GM23338 (cell line): ENCODE results near the gene GATAD2B. TPM values are rescaled to one million over a fixed set of nuclear protein-coding genes. Genes with fewer than 3 reads are reported as not detected.

Experiments
- ATAC-seq: fragments of 200-7000 bp; cut with Tn5 transposase; 3 replicates; pipeline ENCODE4 v1.9.1; 2020
- DNase-seq: peaks from one replicate; pipeline ENCODE4 v3.0.0-alpha.2; 2015; ENCODE audit warnings: low spot score
- H2AFZ ChIP-seq: fragments of 200-600 bp; sonication (generic); 2 replicates; pipeline ENCODE4 v1.8.0; 2016; ENCODE audit warnings: antibody characterized with exemption, mild to moderate bottlenecking, moderate library complexity
- H3F3A ChIP-seq: fragments of 200-600 bp; sonication (generic); replicated peaks from 2 replicates; pipeline ENCODE4 v1.8.0; 2017; ENCODE audit warnings: antibody characterized with exemption, mixed run types, low read depth
- H3K27ac ChIP-seq: fragments of 200-600 bp; sonication (generic); 2 replicates; pipeline ENCODE4 v1.6.1; 2016; ENCODE audit warnings: low read depth
- H3K27me3 ChIP-seq: fragments of 200-600 bp; sonication (generic); 2 replicates; pipeline ENCODE4 v1.8.0; 2016; ENCODE audit warnings: mild to moderate bottlenecking, mixed run types, moderate library complexity; ENCODE audit not compliant: insufficient read depth
- H3K36me3 ChIP-seq: fragments of 200-600 bp; sonication (generic); 2 replicates; pipeline ENCODE4 v1.8.0; 2016; ENCODE audit warnings: mild to moderate bottlenecking; ENCODE audit not compliant: insufficient read depth
- H3K4me1 ChIP-seq: fragments of 200-600 bp; sonication (generic); 2 replicates; pipeline ENCODE4 v1.8.0; 2016; ENCODE audit warnings: mild to moderate bottlenecking, moderate library complexity; ENCODE audit not compliant: insufficient read depth
- H3K4me2 ChIP-seq: fragments of 200-600 bp; sonication (generic); 2 replicates; pipeline ENCODE4 v1.7.1; 2017; ENCODE audit warnings: mixed run types
- H3K4me3 ChIP-seq: fragments of 200-600 bp; sonication (generic); 2 replicates; pipeline ENCODE4 v1.6.1; 2016; ENCODE audit warnings: mixed run types
- H3K79me2 ChIP-seq: fragments of 200-600 bp; sonication (generic); replicated peaks from 2 replicates; pipeline ENCODE4 v1.8.0; 2017; ENCODE audit warnings: mild to moderate bottlenecking; ENCODE audit not compliant: insufficient read depth
- H3K9me2 ChIP-seq: fragments of 200-600 bp; sonication (generic); 2 replicates; pipeline ENCODE4 v1.8.0; 2017; ENCODE audit not compliant: insufficient read depth
- H4K20me1 ChIP-seq: fragments of 200-600 bp; sonication (generic); replicated peaks from 2 replicates; pipeline ENCODE4 v1.8.0; 2017; ENCODE audit warnings: mild to moderate bottlenecking; ENCODE audit not compliant: insufficient read depth
- H3K27ac Mint-ChIP-seq: 2 replicates; pipeline ENCODE4 v1.8.0; 2020; ENCODE audit warnings: inconsistent platforms, mild to moderate bottlenecking, moderate library complexity, mixed read lengths
- H3K27me3 Mint-ChIP-seq: 3 replicates; pipeline ENCODE4 v1.8.0; 2022; ENCODE audit warnings: low read depth, mild to moderate bottlenecking, moderate library complexity, mixed read lengths, inconsistent platforms; ENCODE audit not compliant: insufficient read depth, poor library complexity
- H3K36me3 Mint-ChIP-seq: 3 replicates; pipeline ENCODE4 v1.8.0; 2021; ENCODE audit warnings: low read depth, mild to moderate bottlenecking, inconsistent platforms, moderate library complexity, mixed read lengths
- H3K4me1 Mint-ChIP-seq: 3 replicates; pipeline ENCODE4 v1.8.0; 2020; ENCODE audit warnings: mild to moderate bottlenecking, inconsistent platforms, mixed read lengths
- H3K4me3 Mint-ChIP-seq: 3 replicates; pipeline ENCODE4 v1.8.0; 2021; ENCODE audit warnings: moderate library complexity, mild to moderate bottlenecking, inconsistent platforms, mixed read lengths
- H3K9me3 Mint-ChIP-seq: 3 replicates; pipeline ENCODE4 v1.8.0; 2020; ENCODE audit warnings: moderate library complexity, mild to moderate bottlenecking, inconsistent platforms, mixed read lengths
- CREB1 ChIP-seq: fragments of 250-450 bp; sonication (Bioruptor Pico); IDR thresholded peaks from 2 replicates; pipeline ENCODE4 v1.5.0; 2020; ENCODE audit warnings: low read depth, mild to moderate bottlenecking, moderate library complexity
- EZH2 ChIP-seq: fragments of 200-600 bp; sonication (generic); IDR thresholded peaks from one replicate; pipeline ENCODE4 v1.8.0; 2017; ENCODE audit warnings: antibody characterized with exemption, mild to moderate bottlenecking, low read depth; ENCODE audit not compliant: unreplicated experiment
- EZH2phosphoT487 ChIP-seq: fragments of 200-600 bp; sonication (generic); IDR thresholded peaks from one replicate; pipeline ENCODE4 v1.8.1; 2018; ENCODE audit warnings: antibody characterized with exemption; ENCODE audit not compliant: unreplicated experiment
- JUNB ChIP-seq: IDR thresholded peaks from one replicate; pipeline ENCODE4 v1.6.1; 2016; ENCODE audit warnings: antibody characterized with exemption; ENCODE audit not compliant: unreplicated experiment
- NANOG ChIP-seq: IDR thresholded peaks from 2 replicates; pipeline ENCODE4 v1.6.1; 2016; ENCODE audit warnings: antibody characterized with exemption, borderline replicate concordance
- POLR2AphosphoS5 ChIP-seq: IDR thresholded peaks from 2 replicates; pipeline ENCODE4 v1.6.1; 2016; ENCODE audit warnings: antibody characterized with exemption, low read depth
- ZNF114 ChIP-seq: fragments of 250-450 bp; sonication (Bioruptor Pico); IDR thresholded peaks from 2 replicates; pipeline ENCODE4 v1.5.0; 2020; ENCODE audit warnings: mild to moderate bottlenecking, moderate library complexity
- ZNF331 ChIP-seq: fragments of 250-450 bp; sonication (Bioruptor Pico); IDR thresholded peaks from 2 replicates; pipeline ENCODE4 v1.5.0; 2020; ENCODE audit warnings: low read depth, mild to moderate bottlenecking, moderate library complexity
- polyA plus RNA-seq: library from polyadenylated mRNA; unstranded; fragments of >200 nt; fragmentation: Nextera tagmentation; extraction: Ambion mirVana; gene quantifications from 2 replicates; pipeline ENCODE4 v1.2.1, GENCODE V29; 2016
- total RNA-seq: library from RNA; depleted of rRNA; stranded (reverse); fragments of >200 nt; shearing (Covaris generic); gene quantifications from 2 replicates; pipeline ENCODE4 v1.2.3, GENCODE V29; 2014
- TF ChIP-seq, protein P1 (sequence below), 2 experiments: fragments of 200-600 bp in 1 of 2; sonication (generic) in 1 of 2; conservative IDR thresholded peaks; 2 replicates each; pipeline versions ENCODE4 v1.5.1 to v1.6.1; 2016 to 2017; ENCODE audit warnings: antibody characterized with exemption in 2 of 2, low read depth in 2 of 2, mild to moderate bottlenecking in 2 of 2, moderate library complexity in 1 of 2
- TF ChIP-seq, protein P2 (sequence below): IDR thresholded peaks from 2 replicates; pipeline ENCODE4 v1.6.1; 2016; ENCODE audit warnings: antibody characterized with exemption
- TF ChIP-seq, protein P3 (sequence below): fragments of 250-450 bp; sonication (Bioruptor Pico); IDR thresholded peaks from 2 replicates; pipeline ENCODE4 v1.5.0; 2020; ENCODE audit warnings: mild to moderate bottlenecking, moderate library complexity

Gene GATAD2B
- total and polyA plus RNA-seq, 2 experiments from 2014 or later: 5.2 to 17.8 TPM

DNA sequence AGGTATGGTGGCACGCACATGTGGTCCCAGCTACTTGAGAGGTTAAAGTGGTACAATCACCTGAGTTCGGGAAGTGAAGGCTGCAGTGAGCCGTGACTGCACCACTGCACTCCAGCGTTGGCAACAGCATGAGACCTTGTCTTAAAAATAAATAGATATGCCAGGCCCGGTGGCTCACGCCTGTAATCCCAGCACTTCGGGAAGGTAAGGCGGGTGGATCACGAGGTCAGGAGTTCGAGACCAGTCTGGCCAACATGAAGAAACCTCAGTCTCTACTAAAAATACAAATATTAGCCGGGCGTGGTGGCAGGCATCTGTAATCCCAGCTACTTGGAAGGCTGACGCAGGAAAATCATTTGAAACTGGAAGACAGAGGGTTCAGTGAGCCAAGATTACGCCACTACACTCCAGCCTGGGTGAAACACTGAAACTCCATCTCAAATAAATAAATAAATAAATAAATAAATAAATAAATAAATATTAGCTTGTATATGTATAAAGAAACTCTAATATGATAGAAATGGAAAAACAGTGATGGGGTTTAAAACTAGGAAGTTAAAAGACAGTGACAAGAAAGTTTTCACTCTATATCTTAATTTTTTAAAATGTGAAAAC, 18.8 kb downstream of the GATAD2B start:
- H4K20me1 ChIP-seq: peaks cover 61% of the 10 kb centered on the region
- peaks cover 30% of the 10 kb centered on the region for H3K36me3 Mint-ChIP-seq
- H3K9me3 Mint-ChIP-seq: no peaks in the 10 kb centered on the region
- peaks cover 99% of the 10 kb centered on the region for H3K79me2 ChIP-seq
- no peak overlapping the region for H2AFZ ChIP-seq
- no peak overlapping the region for H3K4me3 Mint-ChIP-seq
- H3K4me1 Mint-ChIP-seq: peaks cover 3% of the 10 kb centered on the region; the same call in 2 of the 3 replicates
- DNase-seq (no peak), ATAC-seq (no peak)
- H3K27ac ChIP-seq: no peak overlapping the region
- TF ChIP-seq ZNF331 (CRISPR knock-in tag) (no peak), ZNF114 (CRISPR knock-in tag) (no peak)
- TF ChIP-seq, protein P1, sequence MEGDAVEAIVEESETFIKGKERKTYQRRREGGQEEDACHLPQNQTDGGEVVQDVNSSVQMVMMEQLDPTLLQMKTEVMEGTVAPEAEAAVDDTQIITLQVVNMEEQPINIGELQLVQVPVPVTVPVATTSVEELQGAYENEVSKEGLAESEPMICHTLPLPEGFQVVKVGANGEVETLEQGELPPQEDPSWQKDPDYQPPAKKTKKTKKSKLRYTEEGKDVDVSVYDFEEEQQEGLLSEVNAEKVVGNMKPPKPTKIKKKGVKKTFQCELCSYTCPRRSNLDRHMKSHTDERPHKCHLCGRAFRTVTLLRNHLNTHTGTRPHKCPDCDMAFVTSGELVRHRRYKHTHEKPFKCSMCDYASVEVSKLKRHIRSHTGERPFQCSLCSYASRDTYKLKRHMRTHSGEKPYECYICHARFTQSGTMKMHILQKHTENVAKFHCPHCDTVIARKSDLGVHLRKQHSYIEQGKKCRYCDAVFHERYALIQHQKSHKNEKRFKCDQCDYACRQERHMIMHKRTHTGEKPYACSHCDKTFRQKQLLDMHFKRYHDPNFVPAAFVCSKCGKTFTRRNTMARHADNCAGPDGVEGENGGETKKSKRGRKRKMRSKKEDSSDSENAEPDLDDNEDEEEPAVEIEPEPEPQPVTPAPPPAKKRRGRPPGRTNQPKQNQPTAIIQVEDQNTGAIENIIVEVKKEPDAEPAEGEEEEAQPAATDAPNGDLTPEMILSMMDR (conservative IDR thresholded peaks at IDR 0.05; ENCODE audit: low read depth in 2 of 2): no peak
- no peak overlapping the region for H3K4me2 ChIP-seq
- H3K27me3 ChIP-seq: no peaks in the 10 kb centered on the region
- H3F3A ChIP-seq: no peaks in the 10 kb centered on the region
- H3K4me3 ChIP-seq: no peak overlapping the region
- H3K27ac Mint-ChIP-seq: no peak overlapping the region
- H3K9me2 ChIP-seq: no peaks in the 10 kb centered on the region
- H3K4me1 ChIP-seq: no peaks in the 10 kb centered on the region
- peaks cover 4% of the 10 kb centered on the region for H3K27me3 Mint-ChIP-seq
- no peaks in the 10 kb centered on the region for H3K36me3 ChIP-seq

DNA sequence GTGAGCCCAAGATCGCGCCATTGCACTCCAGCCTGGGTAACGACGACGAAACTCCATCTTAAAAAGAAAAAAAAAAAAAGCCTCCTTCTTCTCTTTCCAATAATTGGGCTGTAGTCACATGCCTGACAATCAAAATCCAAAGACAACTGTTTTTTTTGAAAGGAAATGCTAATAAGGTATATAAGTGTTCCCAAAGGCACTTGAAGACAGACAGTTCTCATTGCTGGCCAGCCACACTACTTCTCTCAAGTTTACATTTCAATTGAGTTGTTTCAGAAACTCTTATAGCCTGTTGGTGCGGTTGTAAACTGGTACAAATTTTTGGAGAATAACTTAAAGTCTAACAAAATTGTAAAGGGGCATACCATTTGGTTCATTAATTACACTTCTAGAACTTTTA, 23.3 kb downstream of the GATAD2B start:
- no peak overlapping the region for H3K4me3 ChIP-seq
- no peak for TF ChIP-seq CREB1 (CRISPR knock-in tag)
- no peak for TF ChIP-seq JUNB
- TF ChIP-seq EZH2: no peak
- TF ChIP-seq ZNF114 (CRISPR knock-in tag): no peak
- TF ChIP-seq EZH2phosphoT487: no peak
- no peak for TF ChIP-seq NANOG
- TF ChIP-seq, protein P2, sequence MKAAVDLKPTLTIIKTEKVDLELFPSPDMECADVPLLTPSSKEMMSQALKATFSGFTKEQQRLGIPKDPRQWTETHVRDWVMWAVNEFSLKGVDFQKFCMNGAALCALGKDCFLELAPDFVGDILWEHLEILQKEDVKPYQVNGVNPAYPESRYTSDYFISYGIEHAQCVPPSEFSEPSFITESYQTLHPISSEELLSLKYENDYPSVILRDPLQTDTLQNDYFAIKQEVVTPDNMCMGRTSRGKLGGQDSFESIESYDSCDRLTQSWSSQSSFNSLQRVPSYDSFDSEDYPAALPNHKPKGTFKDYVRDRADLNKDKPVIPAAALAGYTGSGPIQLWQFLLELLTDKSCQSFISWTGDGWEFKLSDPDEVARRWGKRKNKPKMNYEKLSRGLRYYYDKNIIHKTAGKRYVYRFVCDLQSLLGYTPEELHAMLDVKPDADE: no peak
- TF ChIP-seq, protein P3, sequence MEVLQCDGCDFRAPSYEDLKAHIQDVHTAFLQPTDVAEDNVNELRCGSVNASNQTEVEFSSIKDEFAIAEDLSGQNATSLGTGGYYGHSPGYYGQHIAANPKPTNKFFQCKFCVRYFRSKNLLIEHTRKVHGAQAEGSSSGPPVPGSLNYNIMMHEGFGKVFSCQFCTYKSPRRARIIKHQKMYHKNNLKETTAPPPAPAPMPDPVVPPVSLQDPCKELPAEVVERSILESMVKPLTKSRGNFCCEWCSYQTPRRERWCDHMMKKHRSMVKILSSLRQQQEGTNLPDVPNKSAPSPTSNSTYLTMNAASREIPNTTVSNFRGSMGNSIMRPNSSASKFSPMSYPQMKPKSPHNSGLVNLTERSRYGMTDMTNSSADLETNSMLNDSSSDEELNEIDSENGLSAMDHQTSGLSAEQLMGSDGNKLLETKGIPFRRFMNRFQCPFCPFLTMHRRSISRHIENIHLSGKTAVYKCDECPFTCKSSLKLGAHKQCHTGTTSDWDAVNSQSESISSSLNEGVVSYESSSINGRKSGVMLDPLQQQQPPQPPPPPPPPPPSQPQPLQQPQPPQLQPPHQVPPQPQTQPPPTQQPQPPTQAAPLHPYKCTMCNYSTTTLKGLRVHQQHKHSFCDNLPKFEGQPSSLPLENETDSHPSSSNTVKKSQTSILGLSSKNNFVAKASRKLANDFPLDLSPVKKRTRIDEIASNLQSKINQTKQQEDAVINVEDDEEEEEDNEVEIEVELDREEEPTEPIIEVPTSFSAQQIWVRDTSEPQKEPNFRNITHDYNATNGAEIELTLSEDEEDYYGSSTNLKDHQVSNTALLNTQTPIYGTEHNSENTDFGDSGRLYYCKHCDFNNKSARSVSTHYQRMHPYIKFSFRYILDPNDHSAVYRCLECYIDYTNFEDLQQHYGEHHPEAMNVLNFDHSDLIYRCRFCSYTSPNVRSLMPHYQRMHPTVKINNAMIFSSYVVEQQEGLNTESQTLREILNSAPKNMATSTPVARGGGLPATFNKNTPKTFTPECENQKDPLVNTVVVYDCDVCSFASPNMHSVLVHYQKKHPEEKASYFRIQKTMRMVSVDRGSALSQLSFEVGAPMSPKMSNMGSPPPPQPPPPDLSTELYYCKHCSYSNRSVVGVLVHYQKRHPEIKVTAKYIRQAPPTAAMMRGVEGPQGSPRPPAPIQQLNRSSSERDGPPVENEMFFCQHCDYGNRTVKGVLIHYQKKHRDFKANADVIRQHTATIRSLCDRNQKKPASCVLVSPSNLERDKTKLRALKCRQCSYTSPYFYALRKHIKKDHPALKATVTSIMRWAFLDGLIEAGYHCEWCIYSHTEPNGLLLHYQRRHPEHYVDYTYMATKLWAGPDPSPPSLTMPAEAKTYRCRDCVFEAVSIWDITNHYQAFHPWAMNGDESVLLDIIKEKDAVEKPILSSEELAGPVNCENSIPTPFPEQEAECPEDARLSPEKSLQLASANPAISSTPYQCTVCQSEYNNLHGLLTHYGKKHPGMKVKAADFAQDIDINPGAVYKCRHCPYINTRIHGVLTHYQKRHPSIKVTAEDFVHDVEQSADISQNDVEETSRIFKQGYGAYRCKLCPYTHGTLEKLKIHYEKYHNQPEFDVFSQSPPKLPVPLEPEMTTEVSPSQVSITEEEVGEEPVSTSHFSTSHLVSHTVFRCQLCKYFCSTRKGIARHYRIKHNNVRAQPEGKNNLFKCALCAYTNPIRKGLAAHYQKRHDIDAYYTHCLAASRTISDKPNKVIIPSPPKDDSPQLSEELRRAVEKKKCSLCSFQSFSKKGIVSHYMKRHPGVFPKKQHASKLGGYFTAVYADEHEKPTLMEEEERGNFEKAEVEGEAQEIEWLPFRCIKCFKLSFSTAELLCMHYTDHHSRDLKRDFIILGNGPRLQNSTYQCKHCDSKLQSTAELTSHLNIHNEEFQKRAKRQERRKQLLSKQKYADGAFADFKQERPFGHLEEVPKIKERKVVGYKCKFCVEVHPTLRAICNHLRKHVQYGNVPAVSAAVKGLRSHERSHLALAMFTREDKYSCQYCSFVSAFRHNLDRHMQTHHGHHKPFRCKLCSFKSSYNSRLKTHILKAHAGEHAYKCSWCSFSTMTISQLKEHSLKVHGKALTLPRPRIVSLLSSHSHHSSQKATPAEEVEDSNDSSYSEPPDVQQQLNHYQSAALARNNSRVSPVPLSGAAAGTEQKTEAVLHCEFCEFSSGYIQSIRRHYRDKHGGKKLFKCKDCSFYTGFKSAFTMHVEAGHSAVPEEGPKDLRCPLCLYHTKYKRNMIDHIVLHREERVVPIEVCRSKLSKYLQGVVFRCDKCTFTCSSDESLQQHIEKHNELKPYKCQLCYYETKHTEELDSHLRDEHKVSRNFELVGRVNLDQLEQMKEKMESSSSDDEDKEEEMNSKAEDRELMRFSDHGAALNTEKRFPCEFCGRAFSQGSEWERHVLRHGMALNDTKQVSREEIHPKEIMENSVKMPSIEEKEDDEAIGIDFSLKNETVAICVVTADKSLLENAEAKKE (CRISPR knock-in tag): no peak
- TF ChIP-seq POLR2AphosphoS5: no peak

More for the DNA sequence above, 23.3 kb downstream of the GATAD2B start:
- Histone ChIP-seq H3K27me3 (no peaks in the 10 kb centered on the region), H3K79me2 (peaks cover 99% of the 10 kb centered on the region), H2AFZ (no peak overlapping the region), H3K27ac (peak overlapping the region; percentile 71), H3K4me2 (no peak overlapping the region), H3K4me1 (no peaks in the 10 kb centered on the region), H3K9me2 (no peaks in the 10 kb centered on the region), H3K36me3 (no peaks in the 10 kb centered on the region; the same call in 1 of the 2 replicates), H4K20me1 (peaks cover 42% of the 10 kb centered on the region), H3F3A (peaks cover 3% of the 10 kb centered on the region; the same call in 1 of the 2 replicates)
- Mint-ChIP-seq H3K4me3 (no peak overlapping the region), H3K4me1 (peaks cover 3% of the 10 kb centered on the region; the same call in 2 of the 3 replicates), H3K9me3 (no peaks in the 10 kb centered on the region), H3K27ac (peak overlapping the region; percentile 76; the same call in 1 of the 2 replicates), H3K27me3 (peaks cover 4% of the 10 kb centered on the region), H3K36me3 (peaks cover 24% of the 10 kb centered on the region)
- no peak for ATAC-seq
- DNase-seq: no peak
